Epithelial cell of proximal tubule (primary cell): ENCODE measurements around the gene HBM. TPM values are rescaled to one million over a fixed set of nuclear protein-coding genes. Genes with fewer than 3 reads are reported as not detected.
"Not testable (repeated sequence)": the region's sequence is repeated elsewhere in the genome, so short reads cannot be mapped to it uniquely, and the experiment has no call there.

Experiments used
- DNase-seq: peaks from one replicate; pipeline ENCODE4 v3.0.0-alpha.2; 2011; ENCODE audit warnings: low read depth
- H3K4me3 ChIP-seq: 2 replicates; pipeline ENCODE4 v1.5.1; 2011; ENCODE audit warnings: low read depth, mild to moderate bottlenecking, low read length
- CTCF ChIP-seq: conservative IDR thresholded peaks from 2 replicates; pipeline ENCODE4 v1.5.1; 2012; ENCODE audit warnings: low read depth, mild to moderate bottlenecking, low read length
- total RNA-seq: library from RNA; depleted of rRNA; stranded (reverse); fragments of >200 nt; gene quantifications from 2 replicates; pipeline ENCODE4 v1.2.3, GENCODE V29; 2015

Gene HBM
- total RNA-seq, 1 donor from 2014 or later: not detected

DNA sequence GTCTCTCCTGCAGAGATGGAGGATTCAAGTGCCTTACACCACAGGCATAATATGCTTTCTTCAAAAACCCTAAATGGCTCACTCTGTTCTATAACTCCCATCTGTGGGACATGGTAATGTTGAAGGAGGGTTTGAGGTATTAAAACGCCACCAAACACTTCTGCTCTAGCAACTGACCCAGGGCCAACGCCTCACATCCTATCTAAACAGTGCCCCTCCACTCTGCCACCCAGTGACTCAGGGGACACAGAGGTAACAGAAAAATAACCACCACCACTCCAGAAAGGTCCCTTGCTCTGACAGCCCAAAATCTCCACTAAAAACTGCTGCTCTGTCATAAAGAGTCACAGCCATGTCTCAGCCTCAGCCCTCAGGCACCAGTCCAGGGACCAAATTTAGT is 45.0 kb upstream of the HBM start:
- H3K4me3 ChIP-seq: no peak overlapping the region
- TF ChIP-seq CTCF: no peak
- no peak for DNase-seq

DNA sequence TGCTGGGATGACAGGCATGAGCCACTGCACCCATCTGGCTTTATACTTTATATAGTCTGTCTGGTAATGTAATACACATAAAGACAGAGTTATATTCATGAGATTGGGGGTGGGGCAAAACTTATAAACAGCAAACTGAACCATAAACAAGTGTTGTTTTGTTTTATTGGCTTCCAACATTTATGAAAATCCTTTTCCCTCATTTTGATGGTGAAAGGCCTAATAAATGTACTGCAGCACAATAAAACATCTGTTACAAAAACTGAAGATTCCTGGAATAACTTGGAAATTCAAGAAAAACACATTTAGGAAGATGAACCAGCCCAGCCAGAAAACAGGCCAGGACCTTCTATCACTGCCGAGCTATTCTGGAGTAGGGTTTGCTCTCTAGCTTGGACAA is 43.4 kb upstream of the HBM start:
- TF ChIP-seq CTCF: no peak
- no peak overlapping the region for H3K4me3 ChIP-seq
- no peak for DNase-seq

GRCh38 chr16:123558-124350 is 42.0 kb upstream of the HBM start:
- not testable (repeated sequence) for DNase-seq, H3K4me3 ChIP-seq

DNA sequence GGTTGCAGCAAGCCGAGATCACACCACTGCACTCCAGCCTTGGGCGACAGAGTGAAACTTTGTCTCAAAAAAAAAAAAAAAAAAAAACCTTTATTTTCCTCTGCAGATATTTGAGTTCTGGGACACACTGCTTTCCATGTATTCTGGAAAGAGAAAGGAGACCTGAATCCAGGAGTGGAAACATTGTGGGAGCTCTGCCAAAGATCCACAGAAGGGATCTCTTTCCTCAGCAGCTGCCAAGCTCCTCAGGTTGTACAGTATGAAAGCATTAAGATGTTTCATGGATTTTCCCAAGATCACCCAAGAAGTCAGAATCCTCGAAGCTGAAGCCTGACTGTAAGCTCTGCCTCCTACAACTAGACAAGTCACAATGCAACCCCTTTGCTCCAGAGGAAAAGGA is 40.8 kb upstream of the HBM start:
- no peak for TF ChIP-seq CTCF
- DNase-seq: no peak
- H3K4me3 ChIP-seq: no peak overlapping the region

GRCh38 chr16:129075-129474 is 36.7 kb upstream of the HBM start:
- TF ChIP-seq CTCF: no peak
- H3K4me3 ChIP-seq: no peak overlapping the region

DNA sequence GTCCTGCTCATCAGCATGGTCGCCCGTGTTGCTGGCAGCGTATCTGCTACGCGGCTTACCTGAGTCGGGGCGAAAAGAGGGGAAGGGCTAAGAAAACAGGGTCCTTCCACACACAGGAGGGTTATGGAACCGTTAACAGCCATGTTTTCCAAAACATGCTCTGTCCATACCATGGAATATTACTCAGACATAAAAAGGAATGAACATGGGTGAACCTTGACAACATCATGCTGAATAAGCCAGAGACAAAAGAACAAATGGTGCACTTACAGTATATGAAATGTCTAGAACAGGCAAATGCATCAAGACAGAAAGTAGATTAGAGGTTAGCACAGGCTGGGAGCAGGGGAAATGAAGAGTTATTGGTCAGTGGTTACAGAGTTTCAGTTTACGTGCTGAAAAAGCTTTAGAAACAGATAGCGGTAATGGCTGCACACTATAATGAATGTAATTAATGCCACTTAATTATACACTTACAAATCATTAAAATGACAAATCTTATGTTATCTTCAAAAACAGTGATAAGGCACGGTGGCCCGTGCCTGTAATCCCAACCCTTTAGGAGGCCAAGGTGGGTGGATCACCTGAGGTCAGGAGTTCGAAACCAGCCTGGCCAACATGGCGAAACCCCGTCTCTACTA is 35.1 kb upstream of the HBM start:
- no peak for DNase-seq

More at GRCh38 chr16:129075-129474, 36.7 kb upstream of the HBM start:
- DNase-seq: no peak

GRCh38 chr16:132120-132519 is 33.7 kb upstream of the HBM start:
- no peak overlapping the region for H3K4me3 ChIP-seq
- TF ChIP-seq CTCF: no peak
- DNase-seq: no peak

More for the DNA sequence above, 35.1 kb upstream of the HBM start:
- no peak for TF ChIP-seq CTCF
- H3K4me3 ChIP-seq: no peak overlapping the region
